OCI-LY1 (cell line): Measurements from ENCODE around the gene HTT.

Experiments
- H2AFZ ChIP-seq: fragments of 200-600 bp; sonication (generic), shearing (Covaris generic); 2 replicates; pipeline ENCODE4 v1.6.0; 2014; ENCODE audit warnings: antibody characterized with exemption, mild to moderate bottlenecking, low read length
- H3F3A ChIP-seq: fragments of 200-600 bp; sonication (generic), shearing (Covaris generic); 2 replicates; pipeline ENCODE4 v1.6.0; 2014; ENCODE audit warnings: mild to moderate bottlenecking, antibody characterized with exemption, low read length, moderate library complexity; ENCODE audit not compliant: insufficient read depth
- H3K27ac ChIP-seq: fragments of 200-600 bp; sonication (generic); 2 replicates; pipeline ENCODE4 v1.5.1; 2014; ENCODE audit warnings: low read length, mixed run types, mild to moderate bottlenecking, low read depth; ENCODE audit not compliant: poor library complexity, severe bottlenecking
- H3K27me3 ChIP-seq: fragments of 200-600 bp; sonication (generic); 2 replicates; pipeline ENCODE4 v1.6.0; 2014; ENCODE audit warnings: antibody characterized with exemption, mild to moderate bottlenecking, low read length, moderate library complexity; ENCODE audit not compliant: insufficient read depth
- H3K36me3 ChIP-seq: fragments of 200-600 bp; sonication (generic); 2 replicates; pipeline ENCODE4 v1.6.1; 2014; ENCODE audit warnings: mild to moderate bottlenecking, antibody characterized with exemption, low read length, moderate library complexity, mixed read lengths; ENCODE audit not compliant: insufficient read depth
- H3K4me1 ChIP-seq: fragments of 200-600 bp; sonication (generic); 2 replicates; pipeline ENCODE4 v1.5.1; 2014; ENCODE audit warnings: mild to moderate bottlenecking, low read length, moderate library complexity; ENCODE audit not compliant: insufficient read depth, severe bottlenecking
- H3K4me2 ChIP-seq: fragments of 200-600 bp; sonication (generic), shearing (Covaris generic); 2 replicates; pipeline ENCODE4 v1.6.1; 2014; ENCODE audit warnings: low read length
- H3K4me3 ChIP-seq: fragments of 200-600 bp; sonication (generic); 2 replicates; pipeline ENCODE4 v1.5.1; 2014; ENCODE audit warnings: low read length, low read depth, mild to moderate bottlenecking, mixed read lengths; ENCODE audit not compliant: poor library complexity, severe bottlenecking
- H3K79me2 ChIP-seq: fragments of 200-600 bp; shearing (Covaris generic); 2 replicates; pipeline ENCODE4 v1.6.1; 2016; ENCODE audit warnings: mixed run types, low read length, mixed read lengths; ENCODE audit not compliant: insufficient read depth
- H3K9ac ChIP-seq: fragments of 200-600 bp; sonication (generic), shearing (Covaris generic); 2 replicates; pipeline ENCODE4 v1.6.1; 2014; ENCODE audit warnings: mild to moderate bottlenecking, low read length, mixed read lengths
- H3K9me2 ChIP-seq: fragments of 200-600 bp; sonication (generic), shearing (Covaris generic); 2 replicates; pipeline ENCODE4 v1.6.1; 2014; ENCODE audit warnings: low read depth, mild to moderate bottlenecking, low read length, mixed read lengths
- H3K9me3 ChIP-seq: fragments of 200-600 bp; shearing (Covaris generic); 2 replicates; pipeline ENCODE4 v1.6.1; 2014; ENCODE audit warnings: low read length, mixed read lengths
- H4K20me1 ChIP-seq: fragments of 200-600 bp; sonication (generic), shearing (Covaris generic); 2 replicates; pipeline ENCODE4 v1.6.0; 2016; ENCODE audit warnings: mild to moderate bottlenecking, low read length; ENCODE audit not compliant: insufficient read depth
- EZH2 ChIP-seq: fragments of 200-600 bp; sonication (generic), shearing (Covaris generic); IDR thresholded peaks from 2 replicates; pipeline ENCODE4 v1.8.0; 2017; ENCODE audit warnings: borderline replicate concordance, mixed run types, mild to moderate bottlenecking, antibody characterized with exemption, low read length, moderate library complexity, mixed read lengths
- TF ChIP-seq, protein P1 (sequence below): fragments of 200-600 bp; sonication (generic), shearing (Covaris generic); IDR thresholded peaks from 2 replicates; pipeline ENCODE4 v1.5.1; 2017; ENCODE audit warnings: mild to moderate bottlenecking, antibody characterized with exemption, low read length, moderate library complexity, mixed read lengths

Gene HTT

DNA sequence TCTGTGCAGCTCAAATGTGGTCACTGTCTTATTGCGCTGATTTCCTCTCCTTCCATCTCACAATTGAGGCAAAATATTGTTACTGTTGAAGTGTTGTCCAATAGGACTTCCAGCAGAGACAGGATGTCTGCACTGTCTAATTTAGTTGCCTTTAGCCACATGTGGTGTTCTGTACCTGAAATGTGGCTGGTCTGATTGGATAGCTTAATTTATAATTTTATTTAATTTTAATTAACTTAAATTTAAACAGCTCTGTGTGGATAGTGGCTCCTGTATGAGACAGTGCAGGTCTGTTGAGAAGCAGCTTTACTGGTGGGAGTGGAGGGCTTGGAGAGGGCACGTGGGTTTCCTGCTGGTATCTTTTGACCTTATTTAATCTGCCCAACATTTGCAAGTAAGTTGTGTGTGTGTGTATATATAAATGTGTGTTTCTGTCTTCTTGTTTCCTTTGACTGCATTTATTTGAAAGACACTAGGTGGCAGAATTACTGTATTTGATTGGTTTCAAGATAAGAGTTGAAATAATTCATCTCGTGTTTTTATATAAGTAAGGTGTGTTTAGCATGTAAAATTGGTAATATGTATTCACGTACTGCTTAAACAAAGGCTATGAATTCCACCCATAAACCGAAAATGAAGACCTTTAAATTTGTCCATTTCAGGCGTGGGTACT, 119.2 kb downstream of the HTT start:
- no peak overlapping the region for H3K4me3 ChIP-seq
- no peaks in the 10 kb centered on the region for H3K4me1 ChIP-seq
- no peaks in the 10 kb centered on the region for H4K20me1 ChIP-seq
- no peaks in the 10 kb centered on the region for H3K9me3 ChIP-seq
- H3F3A ChIP-seq = no peaks in the 10 kb centered on the region
- no peak overlapping the region for H3K9ac ChIP-seq
- H3K79me2 ChIP-seq = no peaks in the 10 kb centered on the region
- H3K9me2 ChIP-seq = no peaks in the 10 kb centered on the region
- peaks cover 12% of the 10 kb centered on the region; the same call in 1 of the 2 replicates for H3K36me3 ChIP-seq
- no peaks in the 10 kb centered on the region for H3K27me3 ChIP-seq
- no peak overlapping the region for H3K4me2 ChIP-seq
- no peak for TF ChIP-seq EZH2
- TF ChIP-seq, protein P1, sequence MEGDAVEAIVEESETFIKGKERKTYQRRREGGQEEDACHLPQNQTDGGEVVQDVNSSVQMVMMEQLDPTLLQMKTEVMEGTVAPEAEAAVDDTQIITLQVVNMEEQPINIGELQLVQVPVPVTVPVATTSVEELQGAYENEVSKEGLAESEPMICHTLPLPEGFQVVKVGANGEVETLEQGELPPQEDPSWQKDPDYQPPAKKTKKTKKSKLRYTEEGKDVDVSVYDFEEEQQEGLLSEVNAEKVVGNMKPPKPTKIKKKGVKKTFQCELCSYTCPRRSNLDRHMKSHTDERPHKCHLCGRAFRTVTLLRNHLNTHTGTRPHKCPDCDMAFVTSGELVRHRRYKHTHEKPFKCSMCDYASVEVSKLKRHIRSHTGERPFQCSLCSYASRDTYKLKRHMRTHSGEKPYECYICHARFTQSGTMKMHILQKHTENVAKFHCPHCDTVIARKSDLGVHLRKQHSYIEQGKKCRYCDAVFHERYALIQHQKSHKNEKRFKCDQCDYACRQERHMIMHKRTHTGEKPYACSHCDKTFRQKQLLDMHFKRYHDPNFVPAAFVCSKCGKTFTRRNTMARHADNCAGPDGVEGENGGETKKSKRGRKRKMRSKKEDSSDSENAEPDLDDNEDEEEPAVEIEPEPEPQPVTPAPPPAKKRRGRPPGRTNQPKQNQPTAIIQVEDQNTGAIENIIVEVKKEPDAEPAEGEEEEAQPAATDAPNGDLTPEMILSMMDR = peak; percentile 21; the same call in 1 of the 2 replicates
- H2AFZ ChIP-seq = no peak overlapping the region
- no peak overlapping the region for H3K27ac ChIP-seq

DNA sequence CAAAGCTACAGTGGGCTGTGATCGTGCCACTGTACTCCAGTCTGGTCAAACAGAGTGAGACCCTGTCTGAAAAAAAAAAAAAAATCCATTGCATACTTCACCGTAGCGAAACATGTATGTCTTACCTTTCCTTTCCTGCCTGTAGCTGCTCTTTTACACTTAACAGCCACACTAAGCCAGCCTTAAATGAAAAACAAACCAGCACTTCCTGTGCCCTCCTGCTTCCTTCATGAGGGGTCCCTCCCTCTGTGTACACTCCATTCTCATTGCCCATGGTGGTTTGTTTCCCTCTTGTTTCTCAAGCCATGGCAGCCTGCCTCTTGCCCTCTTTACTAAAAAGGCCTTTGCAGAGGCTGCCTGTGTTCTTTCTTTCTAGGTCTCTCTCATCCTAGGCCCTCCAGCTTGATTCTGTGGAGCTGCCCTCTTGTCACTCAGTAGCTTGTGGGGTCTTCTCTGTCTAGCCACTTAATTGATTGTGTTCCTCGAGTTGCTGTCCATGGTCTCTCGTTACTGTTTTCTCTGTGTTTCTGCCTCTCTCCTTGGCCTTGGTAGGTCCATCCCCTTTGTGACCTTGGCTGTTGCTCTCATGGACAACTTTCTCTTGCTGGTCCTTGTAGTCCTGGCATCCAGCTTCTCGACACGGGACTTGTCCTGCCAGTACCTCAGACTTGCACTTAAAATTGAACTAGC, 122.3 kb downstream of the HTT start:
- no peak overlapping the region for H3K27ac ChIP-seq
- H3K79me2 ChIP-seq = no peaks in the 10 kb centered on the region
- no peaks in the 10 kb centered on the region for H3K9me3 ChIP-seq
- H3K4me2 ChIP-seq = no peak overlapping the region
- H2AFZ ChIP-seq = no peak overlapping the region
- no peaks in the 10 kb centered on the region for H3F3A ChIP-seq
- H3K27me3 ChIP-seq = no peaks in the 10 kb centered on the region
- no peak overlapping the region for H3K9ac ChIP-seq
- H3K9me2 ChIP-seq = no peaks in the 10 kb centered on the region
- H3K4me3 ChIP-seq = no peak overlapping the region
- no peaks in the 10 kb centered on the region for H4K20me1 ChIP-seq
- TF ChIP-seq, protein P1 = no peak
- TF ChIP-seq EZH2 = no peak
- no peaks in the 10 kb centered on the region; the same call in 1 of the 2 replicates for H3K36me3 ChIP-seq
- peaks cover 4% of the 10 kb centered on the region for H3K4me1 ChIP-seq

DNA sequence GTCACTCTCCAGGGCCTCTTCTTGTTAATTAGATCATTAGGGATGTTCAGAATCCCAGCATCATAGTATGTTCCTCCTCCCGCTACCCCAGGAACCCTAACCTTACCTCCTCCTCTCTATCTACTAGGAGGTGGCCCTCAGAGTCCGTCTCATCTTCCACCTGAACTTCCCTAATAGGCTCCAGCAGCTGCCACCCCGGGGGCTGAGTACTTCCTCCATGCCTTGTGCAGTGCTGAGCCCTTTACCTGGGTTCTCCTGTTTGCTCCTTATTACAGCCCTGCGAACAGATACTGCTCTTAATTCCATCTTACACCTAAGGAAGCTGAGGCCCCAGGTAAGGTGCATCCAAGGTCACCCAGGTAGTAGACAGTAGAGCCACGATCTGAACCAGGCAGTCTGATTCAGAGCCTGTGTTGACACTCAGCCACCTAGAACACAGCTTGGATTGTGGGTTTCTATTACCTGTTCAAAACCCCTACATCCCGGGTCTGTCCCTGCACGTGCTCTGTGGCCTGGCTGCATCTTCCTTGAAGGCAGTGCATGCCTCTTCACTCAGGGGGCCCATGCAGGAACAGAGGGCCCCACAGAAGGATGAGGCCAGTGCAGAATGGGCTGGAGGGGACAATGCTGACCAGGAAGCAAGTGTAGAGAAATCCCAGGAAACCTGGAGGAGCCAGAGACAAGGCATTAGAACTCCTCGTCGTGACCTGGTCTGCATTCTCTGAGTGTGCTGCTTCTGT, 123.1 kb downstream of the HTT start:
- no peak overlapping the region for H2AFZ ChIP-seq
- no peaks in the 10 kb centered on the region; the same call in 1 of the 2 replicates for H3K36me3 ChIP-seq
- H4K20me1 ChIP-seq = no peaks in the 10 kb centered on the region
- H3K9ac ChIP-seq = no peak overlapping the region
- TF ChIP-seq, protein P1 = no peak
- TF ChIP-seq EZH2 = no peak
- no peaks in the 10 kb centered on the region for H3K9me2 ChIP-seq
- peaks cover 11% of the 10 kb centered on the region for H3K4me1 ChIP-seq
- no peaks in the 10 kb centered on the region for H3F3A ChIP-seq
- no peak overlapping the region for H3K4me3 ChIP-seq
- H3K27ac ChIP-seq = no peak overlapping the region
- no peaks in the 10 kb centered on the region for H3K9me3 ChIP-seq
- H3K27me3 ChIP-seq = no peaks in the 10 kb centered on the region
- H3K79me2 ChIP-seq = no peaks in the 10 kb centered on the region
- no peak overlapping the region for H3K4me2 ChIP-seq
